Upper lobe of left lung (tissue), 6 donors: Measurements from ENCODE around the gene ILRUN. TPM values are rescaled to one million over a fixed set of nuclear protein-coding genes. Genes with fewer than 3 reads are reported as not detected.

Source experiments
- ATAC-seq, 2 donors: fragments of 200-7000 bp; cut with Tn5 transposase; one replicate each; pipeline ENCODE4 v1.9.1; 2022; ENCODE audit warnings: mild to moderate bottlenecking in 2 of 2, moderate library complexity in 2 of 2; ENCODE audit not compliant: low FRiP score in 2 of 2
- DNase-seq, 2 donors: peaks; one replicate each; pipeline ENCODE4 v3.0.0-alpha.2; 2019 to 2020
- H3K27ac ChIP-seq, 4 donors: fragments of 200-600 bp; sonication (generic); one replicate each; pipeline ENCODE4 v1.5.1; 2016 to 2019
- H3K27me3 ChIP-seq, 4 donors: fragments of 200-600 bp; sonication (generic); one replicate each; pipeline ENCODE4 v1.5.1; 2017 to 2019
- H3K36me3 ChIP-seq, 4 donors: fragments of 200-600 bp; sonication (generic); one replicate each; pipeline ENCODE4 v1.5.1; 2016 to 2019
- H3K4me1 ChIP-seq, 4 donors: fragments of 200-600 bp; sonication (generic); one replicate each; pipeline ENCODE4 v1.5.1; 2018 to 2019
- H3K4me3 ChIP-seq, 4 donors: fragments of 200-600 bp; sonication (generic); one replicate each; pipeline ENCODE4 v1.5.1; 2017 to 2019; ENCODE audit warnings: mild to moderate bottlenecking in 2 of 4, moderate library complexity in 1 of 4
- H3K9me3 ChIP-seq, 4 donors: fragments of 200-600 bp; sonication (generic); one replicate each; pipeline ENCODE4 v1.5.1; 2018 to 2019
- EP300 ChIP-seq, 4 donors: sonication (generic); formaldehyde crosslinking; IDR thresholded peaks; one replicate each; pipeline ENCODE4 v1.5.1; 2017; ENCODE audit warnings: antibody characterized with exemption in 4 of 4, control low read depth in 2 of 4
- POLR2A ChIP-seq, 4 donors: fragments of 450-650 bp; IDR thresholded peaks; one replicate each; pipeline ENCODE4 v1.5.1; 2016 to 2017; ENCODE audit warnings: antibody characterized with exemption in 4 of 4, mild to moderate bottlenecking in 2 of 4
- POLR2AphosphoS5 ChIP-seq, 2 donors: sonication (generic); formaldehyde crosslinking; IDR thresholded peaks; one replicate each; pipeline ENCODE4 v1.5.1; 2017; ENCODE audit warnings: antibody characterized with exemption in 2 of 2
- small RNA-seq, 4 donors: library from RNA; depleted of rRNA; stranded (forward); fragments of <200 nt; gene quantifications; one replicate each; pipeline ENCODE3, GENCODE V24; 2016
- total RNA-seq, 6 donors: library from RNA; depleted of rRNA in 4 of 6; stranded (reverse); fragments of >200 nt in 4 of 6; gene quantifications; one replicate each; pipeline versions ENCODE4 v1.1.0 to v1.2.1, GENCODE V29; 2016 to 2021
- TF ChIP-seq, protein P1 (sequence below), 6 experiments: fragments of 450-650 bp in 4 of 6; fragments of 200-600 bp in 2 of 6; sonication (generic) in 2 of 6; IDR thresholded peaks; one replicate each; pipeline ENCODE4 v1.5.1; 2016 to 2019; ENCODE audit warnings: antibody characterized with exemption in 6 of 6
- donor health status: DM: no; HTN: no; CAD: no; lungs with moderate emphysema.
- donor health status: DM: no; HTN: yes; CAD: no; lungs with severe emphysema.

ILRUN gene
- total RNA-seq, 6 donors from 2014 or later = 50.3 to 111 (median 93.6) TPM

DNA sequence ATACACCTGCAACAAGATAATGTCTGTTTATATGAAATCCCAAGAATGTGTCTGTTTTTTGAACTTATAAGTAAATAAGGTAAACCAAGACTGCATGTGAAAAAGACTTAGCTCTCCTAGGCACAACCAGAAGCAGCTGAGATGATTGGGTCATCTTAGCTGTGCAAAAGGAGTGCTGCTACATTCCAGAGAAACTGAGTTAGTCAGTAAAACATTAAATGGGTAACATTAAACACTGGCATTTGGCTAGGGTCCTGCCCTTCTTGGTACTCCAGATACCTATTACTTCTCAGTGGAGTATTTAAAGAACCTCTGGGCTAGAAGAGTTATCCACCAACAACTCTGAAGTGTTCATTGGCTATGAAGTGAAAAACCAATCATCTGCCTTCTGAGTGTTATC, 47.8 kb downstream of the ILRUN start:
- TF ChIP-seq, protein P1, sequence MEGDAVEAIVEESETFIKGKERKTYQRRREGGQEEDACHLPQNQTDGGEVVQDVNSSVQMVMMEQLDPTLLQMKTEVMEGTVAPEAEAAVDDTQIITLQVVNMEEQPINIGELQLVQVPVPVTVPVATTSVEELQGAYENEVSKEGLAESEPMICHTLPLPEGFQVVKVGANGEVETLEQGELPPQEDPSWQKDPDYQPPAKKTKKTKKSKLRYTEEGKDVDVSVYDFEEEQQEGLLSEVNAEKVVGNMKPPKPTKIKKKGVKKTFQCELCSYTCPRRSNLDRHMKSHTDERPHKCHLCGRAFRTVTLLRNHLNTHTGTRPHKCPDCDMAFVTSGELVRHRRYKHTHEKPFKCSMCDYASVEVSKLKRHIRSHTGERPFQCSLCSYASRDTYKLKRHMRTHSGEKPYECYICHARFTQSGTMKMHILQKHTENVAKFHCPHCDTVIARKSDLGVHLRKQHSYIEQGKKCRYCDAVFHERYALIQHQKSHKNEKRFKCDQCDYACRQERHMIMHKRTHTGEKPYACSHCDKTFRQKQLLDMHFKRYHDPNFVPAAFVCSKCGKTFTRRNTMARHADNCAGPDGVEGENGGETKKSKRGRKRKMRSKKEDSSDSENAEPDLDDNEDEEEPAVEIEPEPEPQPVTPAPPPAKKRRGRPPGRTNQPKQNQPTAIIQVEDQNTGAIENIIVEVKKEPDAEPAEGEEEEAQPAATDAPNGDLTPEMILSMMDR (IDR thresholded peaks at IDR 0.05) = no peak
- TF ChIP-seq POLR2A (IDR thresholded peaks at IDR 0.05) (no peak), EP300 (IDR thresholded peaks at IDR 0.05) (no peak), POLR2AphosphoS5 (IDR thresholded peaks at IDR 0.05) (no peak)
- Histone ChIP-seq H3K27me3 (no peaks in the 10 kb centered on the region), H3K36me3 (peaks cover 0 to 27% (median 9%) of the 10 kb centered on the region in 4 donors), H3K4me3 (no peak overlapping the region), H3K4me1 (peaks cover 0 to 24% (median 6%) of the 10 kb centered on the region in 4 donors), H3K27ac (no peak overlapping the region), H3K9me3 (no peaks in the 10 kb centered on the region)
- ATAC-seq (no peak), DNase-seq (no peak)

Small RNAs within 50 kb of the gene (small RNA-seq; reads per million reads assigned to genes)
- 0 reads per million in 4 donors for gene RN7SL200P

Other genes with a start within 250 kb of the ILRUN start
- 1 to 10 TPM in 1 of 6 donors, under 1 TPM in 2, not detected in 3; 0.06 to 3.0 (median 0.17) TPM for gene PACSIN1, start 230.7 kb downstream of the ILRUN start, total RNA-seq
- 1 to 10 TPM in 5 of 6 donors, under 1 TPM in 1; 0.61 to 5.2 (median 3.8) TPM for gene SPDEF, start 140.4 kb downstream of the ILRUN start, total RNA-seq
- gene SNRPC, start 60.7 kb upstream of the ILRUN start, total RNA-seq = 10 to 100 TPM; 19.9 to 76.0 (median 43.8) TPM
- 10 to 100 TPM; 10.5 to 23.0 (median 17.9) TPM for gene BLTP3A, start 95.3 kb upstream of the ILRUN start, total RNA-seq
- 10 to 100 TPM; 15.4 to 35.6 (median 19.3) TPM for gene TAF11, start 191.3 kb upstream of the ILRUN start, total RNA-seq
- gene ANKS1A, start 192.5 kb upstream of the ILRUN start, total RNA-seq = 10 to 100 TPM; 47.2 to 85.3 (median 53.5) TPM